Heart left ventricle (tissue), 16 donors: ENCODE measurements around the gene TAF6. TPM values are rescaled to one million over a fixed set of nuclear protein-coding genes. Genes with fewer than 3 reads are reported as not detected.
"Not testable (repeated sequence)": the region's sequence is repeated elsewhere in the genome, so short reads cannot be mapped to it uniquely, and the experiment has no call there.

Experiments used
- ATAC-seq, 4 donors: fragments of 200-7000 bp; cut with Tn5 transposase; one replicate each; pipeline ENCODE4 v1.9.1; 2020 to 2022; ENCODE audit warnings: moderate library complexity in 4 of 4, mild to moderate bottlenecking in 3 of 4, moderate number of reproducible peaks in 1 of 4
- DNase-seq, 5 donors: peaks; one replicate each; pipeline ENCODE4 v3.0.0-alpha.2; 2020
- H3K27ac ChIP-seq, 12 donors: fragments of 200-600 bp; sonication (generic) in 4 of 12; one replicate each; pipeline versions ENCODE4 v1.5.0 to v1.8.0; 2016 to 2022; ENCODE audit warnings: mild to moderate bottlenecking in 2 of 12
- H3K27me3 ChIP-seq, 9 donors: fragments of 200-600 bp; sonication (generic) in 2 of 9; one replicate each; pipeline versions ENCODE4 v1.5.1 to v1.8.0; 2016 to 2022; ENCODE audit warnings: mild to moderate bottlenecking in 3 of 9
- H3K36me3 ChIP-seq, 9 donors: fragments of 200-600 bp; sonication (generic) in 2 of 9; one replicate each; pipeline versions ENCODE4 v1.5.0 to v1.8.0; 2018 to 2022; ENCODE audit warnings: mild to moderate bottlenecking in 2 of 9
- H3K4me1 ChIP-seq, 12 donors: fragments of 200-600 bp; sonication (generic) in 4 of 12; one replicate each; pipeline versions ENCODE4 v1.5.0 to v1.8.0; 2016 to 2022; ENCODE audit warnings: mild to moderate bottlenecking in 3 of 12
- H3K4me3 ChIP-seq, 12 donors: fragments of 200-600 bp; sonication (generic) in 4 of 12; one replicate each; pipeline versions ENCODE4 v1.5.0 to v1.8.0; 2017 to 2022; ENCODE audit warnings: mild to moderate bottlenecking in 9 of 12, moderate library complexity in 4 of 12
- H3K9me3 ChIP-seq, 12 donors: fragments of 200-600 bp; sonication (generic) in 4 of 12; one replicate each; pipeline versions ENCODE4 v1.5.0 to v1.8.0; 2016 to 2022; ENCODE audit warnings: mild to moderate bottlenecking in 1 of 12
- POLR2A ChIP-seq, 2 donors: fragments of 450-650 bp; IDR thresholded peaks; one replicate each; pipeline ENCODE4 v1.6.1; 2017; ENCODE audit warnings: antibody characterized with exemption in 2 of 2, mild to moderate bottlenecking in 2 of 2, moderate library complexity in 2 of 2
- WGBS, 4 donors: extraction: QIAGEN DNeasy Blood & Tissue Kit in 2 of 4; methylation state at CpG; one replicate each; pipeline versions ENCODE4 v1.1.5 to v1.1.7; 2013 to 2018; 5-methylcytosine and 5-hydroxymethylcytosine counted together
- intact Hi-C, 10 donors: fragments of 100-400 bp; cut with DNase I; formaldehyde crosslinking; loops; one replicate each; pipeline versions ENCODE4 v1.11.1 to v1.14.2; 2022
- polyA plus RNA-seq, 2 donors: library from polyadenylated mRNA; stranded (reverse); fragments of 200-250 nt; gene quantifications; one replicate each; pipeline ENCODE4 v1.2.3, GENCODE V29; 2013
- total RNA-seq, 9 donors: library from RNA; depleted of rRNA in 2 of 9; stranded (reverse); fragments of >200 nt in 2 of 9; fragmentation: NEBNext Ultra II Directional in 3 of 9; extraction: Animal tissue kit (Norgen Biotek cat#: 25700) in 3 of 9; gene quantifications; one replicate each; pipeline versions ENCODE4 v1.1.0 to v1.2.4, GENCODE V29; 2016 to 2023
- TF ChIP-seq, protein P1 (sequence below), 12 donors: fragments of 200-600 bp; sonication (generic) in 4 of 12; IDR thresholded peaks; one replicate each; pipeline versions ENCODE4 v1.5.0 to v1.8.0; 2018 to 2022; ENCODE audit warnings: antibody characterized with exemption in 12 of 12, mild to moderate bottlenecking in 5 of 12
- donor health status: ischemic (EF 13 %, LVEDD 7.1; RV severe dilation, severe dysfunction).
- donor health status: healthy with polysubstance abuse.
- donor health status: DM: no; HTN: yes; CAD: no.
- donor health status: DM: no; HTN: no; CAD: no.
- donor health status: ischemic (EF 25% LVEDD 6.9; RV normal size, moderate dysfunction).
- donor health status: ischemic (EF 25% LVEDD 5.7; RV mildly dilated, moderate dysfunction).
- donor health status: healthy.
- donor health status: DM: yes; HTN: yes; CAD: no.
- donor health status: ischemic (EF 35%, LVEDD 5.7; RV mildly dilated, moderate dysfunction).
- donor health status: nonischemic (EF 11% LVEDD 7.7; RV severe dilation, severe dysfunction).
- donor health status: DM: yes; HTN: yes; CAD: no.
- donor health status: PGD.
- donor health status: ischemic (EF 29% LVEDD 5.4; RV normal size, mild dysfunction).
- donor health status: nonischemic (EF 23%, LVEDD 6.1; RV moderate dilation, normal function).

The TAF6 gene
- total and polyA plus RNA-seq, 11 donors: 24.9 to 80.9 (median 34.1) TPM

- DNase-seq (no peak), ATAC-seq (no peak)
- WGBS, 4 donors: 51 to 75% (median 65%) methylated on average over 7 of the region's 7 CpGs
- no peaks in the 10 kb centered on the region for H3K27me3 ChIP-seq
- no peak overlapping the region for H3K4me3 ChIP-seq
- H3K9me3 ChIP-seq: no peaks in the 10 kb centered on the region
- no peak for TF ChIP-seq POLR2A (IDR thresholded peaks at IDR 0.05)
- TF ChIP-seq, protein P1, sequence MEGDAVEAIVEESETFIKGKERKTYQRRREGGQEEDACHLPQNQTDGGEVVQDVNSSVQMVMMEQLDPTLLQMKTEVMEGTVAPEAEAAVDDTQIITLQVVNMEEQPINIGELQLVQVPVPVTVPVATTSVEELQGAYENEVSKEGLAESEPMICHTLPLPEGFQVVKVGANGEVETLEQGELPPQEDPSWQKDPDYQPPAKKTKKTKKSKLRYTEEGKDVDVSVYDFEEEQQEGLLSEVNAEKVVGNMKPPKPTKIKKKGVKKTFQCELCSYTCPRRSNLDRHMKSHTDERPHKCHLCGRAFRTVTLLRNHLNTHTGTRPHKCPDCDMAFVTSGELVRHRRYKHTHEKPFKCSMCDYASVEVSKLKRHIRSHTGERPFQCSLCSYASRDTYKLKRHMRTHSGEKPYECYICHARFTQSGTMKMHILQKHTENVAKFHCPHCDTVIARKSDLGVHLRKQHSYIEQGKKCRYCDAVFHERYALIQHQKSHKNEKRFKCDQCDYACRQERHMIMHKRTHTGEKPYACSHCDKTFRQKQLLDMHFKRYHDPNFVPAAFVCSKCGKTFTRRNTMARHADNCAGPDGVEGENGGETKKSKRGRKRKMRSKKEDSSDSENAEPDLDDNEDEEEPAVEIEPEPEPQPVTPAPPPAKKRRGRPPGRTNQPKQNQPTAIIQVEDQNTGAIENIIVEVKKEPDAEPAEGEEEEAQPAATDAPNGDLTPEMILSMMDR (IDR thresholded peaks at IDR 0.05): no peak
- H3K4me1 ChIP-seq: peaks cover 0 to 18% (median 8%) of the 10 kb centered on the region in 12 donors
- intact Hi-C loops: loop anchor here in 9 of 10 donors (2.0 to 10.0 kb wide), 9 partner anchors 80 to 223 kb away; partner anchors contain the start of genes PVRIG (in 6 of the 9) and PILRB (in 1 of the 9)
- H3K27ac ChIP-seq: no peak overlapping the region
- H3K36me3 ChIP-seq: no peaks in the 10 kb centered on the region
Measured at GRCh38 chr7:100132126-100132525, 13.0 kb upstream of the TAF6 start.

GRCh38 chr7:100130608-100131453 lies 11.7 kb upstream of the TAF6 start:
- intact Hi-C loops: loop anchor here in 6 of 10 donors (5.0 to 10.0 kb wide), 6 partner anchors 81 to 224 kb away; partner anchors contain the start of genes PVRIG (in 5 of the 6) and PILRB (in 1 of the 6)

GRCh38 chr7:100130220-100130607 lies 11.1 kb upstream of the TAF6 start:
- not testable (repeated sequence) for H3K9me3 ChIP-seq, ATAC-seq, DNase-seq, H3K27ac ChIP-seq, H3K4me3 ChIP-seq, H3K27me3 ChIP-seq, H3K36me3 ChIP-seq
- peaks cover 0 to 30% (median 18%) of the 10 kb centered on the region in 12 donors for H3K4me1 ChIP-seq
- intact Hi-C loops: loop anchor here in 6 of 10 donors (5.0 to 10.0 kb wide), 6 partner anchors 82 to 225 kb away; partner anchors contain the start of genes PVRIG (in 5 of the 6) and PILRB (in 1 of the 6)
- 89 to 100% (median 95%) methylated on average over 1 of the region's 1 CpG for WGBS, 4 donors

More at GRCh38 chr7:100130608-100131453, 11.7 kb upstream of the TAF6 start:
- H3K36me3 ChIP-seq: no peaks in the 10 kb centered on the region
- TF ChIP-seq, protein P1 (IDR thresholded peaks at IDR 0.05): peak; percentile 75 to 96 (median 86)
- no peak for TF ChIP-seq POLR2A (IDR thresholded peaks at IDR 0.05)
- H3K4me1 ChIP-seq: peaks cover 0 to 25% (median 15%) of the 10 kb centered on the region in 12 donors
- H3K27me3 ChIP-seq: no peaks in the 10 kb centered on the region
- no peaks in the 10 kb centered on the region for H3K9me3 ChIP-seq
- ATAC-seq: no peak
- 12 to 15% (median 14%) methylated on average over 24 of the region's 24 CpGs for WGBS, 4 donors
- no peak overlapping the region for H3K27ac ChIP-seq
- H3K4me3 ChIP-seq: peak overlapping the region in 3 of 12 donors; percentile 12 to 30 (median 18)
- DNase-seq: peak; percentile 71 to 92 (median 76)

DNA sequence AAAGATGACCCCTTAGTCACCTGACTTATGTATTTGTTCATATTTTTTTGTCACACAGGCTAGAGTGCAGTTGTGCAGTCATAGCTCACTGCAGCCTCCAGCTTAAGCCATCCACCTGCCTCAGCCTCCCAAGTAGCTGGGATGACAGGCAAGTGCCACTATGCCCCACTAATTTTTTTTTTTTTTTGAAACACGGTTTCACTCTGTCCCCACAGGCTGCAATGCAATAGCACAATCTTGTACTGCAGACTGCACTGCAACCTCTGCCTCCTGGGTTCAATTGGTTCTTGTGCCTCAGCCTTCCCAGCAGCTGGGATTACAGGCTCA lies 9.4 kb upstream of the TAF6 start:
- peaks cover 0 to 41% (median 18%) of the 10 kb centered on the region in 12 donors for H3K4me1 ChIP-seq
- WGBS, 4 donors: 70 to 93% (median 82%) methylated on average over 1 of the region's 1 CpG
- H3K27me3 ChIP-seq: no peaks in the 10 kb centered on the region
- no peaks in the 10 kb centered on the region for H3K36me3 ChIP-seq
- no peak for TF ChIP-seq POLR2A (IDR thresholded peaks at IDR 0.05)
- TF ChIP-seq, protein P1 (IDR thresholded peaks at IDR 0.05): no peak
- peak overlapping the region in 1 of 12 donors; percentile 98 for H3K27ac ChIP-seq
- H3K4me3 ChIP-seq: peak overlapping the region in 1 of 12 donors; percentile 99
- no peaks in the 10 kb centered on the region for H3K9me3 ChIP-seq
- no peak for ATAC-seq
- intact Hi-C loops: loop anchor here in 8 of 10 donors (5.0 kb wide), 5 partner anchors 36 to 216 kb away; partner anchors contain the start of genes AZGP1 (in 1 of the 8) and COPS6 (in 1 of the 8)
- DNase-seq: peak in 1 of 5 donors; percentile 6
